ENCODE data around the gene ANO2.

Gene ANO2

GRCh38 chr12:5964913-5965900 lies 20.1 kb upstream of the ANO2 start:
- DNase-seq (ENCODE audit: low read depth): no peak
- H3K4me3 ChIP-seq (ENCODE audit: low read depth, low read length): no peak overlapping the region
- no peak for TF ChIP-seq CTCF (IDR thresholded peaks at IDR 0.05; ENCODE audit: insufficient read depth, low read depth, low read length, missing control alignments)

GRCh38 chr12:5963515-5963914 lies 18.5 kb upstream of the ANO2 start:
- no peak overlapping the region for H3K4me3 ChIP-seq (ENCODE audit: low read depth, low read length)
- no peak for DNase-seq (ENCODE audit: low read depth)
- no peak for TF ChIP-seq CTCF (IDR thresholded peaks at IDR 0.05; ENCODE audit: insufficient read depth, low read depth, low read length, missing control alignments)

GRCh38 chr12:5960783-5961182 lies 15.7 kb upstream of the ANO2 start:
- no peak for DNase-seq (ENCODE audit: low read depth)
- no peak overlapping the region for H3K4me3 ChIP-seq (ENCODE audit: low read depth, low read length)
- TF ChIP-seq CTCF (IDR thresholded peaks at IDR 0.05; ENCODE audit: insufficient read depth, low read depth, low read length, missing control alignments): no peak

GRCh38 chr12:5956987-5957386 lies 11.9 kb upstream of the ANO2 start:
- DNase-seq (ENCODE audit: low read depth): no peak
- TF ChIP-seq CTCF (IDR thresholded peaks at IDR 0.05; ENCODE audit: insufficient read depth, low read depth, low read length, missing control alignments): no peak
- H3K4me3 ChIP-seq (ENCODE audit: low read depth, low read length): no peak overlapping the region

GRCh38 chr12:5954661-5955060 lies 9.6 kb upstream of the ANO2 start:
- no peak overlapping the region for H3K4me3 ChIP-seq (ENCODE audit: low read depth, low read length)
- DNase-seq (ENCODE audit: low read depth): no peak
- no peak for TF ChIP-seq CTCF (IDR thresholded peaks at IDR 0.05; ENCODE audit: insufficient read depth, low read depth, low read length, missing control alignments)

GRCh38 chr12:5953835-5954586 lies 9.0 kb upstream of the ANO2 start:
- DNase-seq (ENCODE audit: low read depth): no peak
- no peak overlapping the region for H3K4me3 ChIP-seq (ENCODE audit: low read depth, low read length)
- no peak for TF ChIP-seq CTCF (IDR thresholded peaks at IDR 0.05; ENCODE audit: insufficient read depth, low read depth, low read length, missing control alignments)

Data from GM12865 (cell line).